HepG2 (cell line): ENCODE measurements around the gene ESR1. TPM values are rescaled to one million over a fixed set of nuclear protein-coding genes. Genes with fewer than 3 reads are reported as not detected.

ENCODE experiments used
- ATAC-seq: fragments of 200-7000 bp; cut with Tn5 transposase; 3 replicates; pipeline ENCODE4 v1.9.1; 2020; ENCODE audit warnings: mild to moderate bottlenecking, moderate library complexity
- BruUV-seq: library from RNA; stranded (reverse); fragments of 400-500 nt; replicated peaks from 2 replicates; lab custom pipeline; 2021; lab: Mats Ljungman, UMichigan
- CTCF ChIA-PET: fragments of 300-600 bp; formaldehyde crosslinking; extraction: SDS; loops from one replicate; lab custom pipeline; 2021; ENCODE audit warnings: low total read pairs, inconsistent platforms, low intra/inter-chr PET ratio; lab: Yijun Ruan, JAX
- POLR2A ChIA-PET: fragments of 350-600 bp; sonication (Branson Sonifier 250); formaldehyde crosslinking; loops from one replicate; lab custom pipeline; 2020; ENCODE audit warnings: antibody characterized with exemption, inconsistent platforms; lab: Yijun Ruan, JAX
- DNase-seq: peaks from one replicate; pipeline ENCODE4 v3.0.0-alpha.2; 2015; ENCODE audit warnings: low spot score
- FAIRE-seq: peaks from 3 replicates; lab custom pipeline; 2011; peaks lifted over from hg19 to GRCh38; lab: Jason Lieb, UNC
- H2AFZ ChIP-seq: one replicate; pipeline ENCODE4 v1.6.1; 2011; ENCODE audit warnings: low read length, inconsistent platforms
- H3K27ac ChIP-seq: fragments of 300-600 bp; 3 replicates; pipeline ENCODE4 v1.8.0; 2011; ENCODE audit warnings: mixed run types, mild to moderate bottlenecking, mixed read lengths, low read length, inconsistent platforms; ENCODE audit not compliant: insufficient read depth; ENCODE audit errors: extremely low read length
- H3K27me3 ChIP-seq, 2 experiments: fragments of 200-600 bp in 1 of 2; 2 replicates in 1 of 2; 3 replicates in 1 of 2; pipeline versions ENCODE4 v1.6.0 to v1.8.0; 2011; ENCODE audit warnings: low read length in 2 of 2, mild to moderate bottlenecking in 2 of 2, moderate library complexity in 2 of 2, inconsistent platforms in 1 of 2; ENCODE audit not compliant: insufficient read depth in 2 of 2, control insufficient read depth in 1 of 2
- H3K36me3 ChIP-seq, 2 experiments: fragments of 200-600 bp in 1 of 2; replicated peaks in 1 of 2; 2 replicates in 1 of 2; 3 replicates in 1 of 2; pipeline versions ENCODE4 v1.5.1 to v1.8.0; 2011; ENCODE audit warnings: low read length in 2 of 2, inconsistent platforms in 1 of 2; ENCODE audit not compliant: insufficient read depth in 2 of 2, control insufficient read depth in 1 of 2
- H3K4me1 ChIP-seq: 2 replicates; pipeline ENCODE4 v1.5.1; 2012; ENCODE audit warnings: low read length, inconsistent platforms; ENCODE audit not compliant: insufficient read depth
- H3K4me2 ChIP-seq: 2 replicates; pipeline ENCODE4 v1.6.0; 2011; ENCODE audit warnings: low read depth, low read length, inconsistent platforms
- H3K4me3 ChIP-seq, 3 experiments: fragments of 200-600 bp in 1 of 3; sonication (generic), shearing (Covaris generic) in 1 of 3; replicated peaks in 1 of 3; 2 replicates each; pipeline ENCODE4 v1.5.1; 2011 to 2016; ENCODE audit warnings: low read length in 3 of 3, inconsistent platforms in 2 of 3, low read depth in 2 of 3, mild to moderate bottlenecking in 2 of 3, control low read depth in 1 of 3, mixed read lengths in 1 of 3; ENCODE audit not compliant: insufficient read depth in 1 of 3
- H3K79me2 ChIP-seq: one replicate; pipeline ENCODE4 v1.6.1; 2011; ENCODE audit warnings: low read length, inconsistent platforms; ENCODE audit not compliant: insufficient read depth
- H3K9ac ChIP-seq: 2 replicates; pipeline ENCODE4 v1.6.0; 2011; ENCODE audit warnings: mild to moderate bottlenecking, low read depth, low read length, inconsistent platforms; ENCODE audit not compliant: insufficient read depth
- H3K9me3 ChIP-seq: 2 replicates; pipeline ENCODE4 v1.5.1; 2012; ENCODE audit warnings: mild to moderate bottlenecking, low read length
- H4K20me1 ChIP-seq: 2 replicates; pipeline ENCODE4 v1.6.0; 2011; ENCODE audit warnings: inconsistent platforms, mild to moderate bottlenecking, low read length, moderate library complexity; ENCODE audit not compliant: insufficient read depth
- ARNTL ChIP-seq: sonication (generic); formaldehyde crosslinking; IDR thresholded peaks from 2 replicates; pipeline ENCODE4 v1.4.0; 2020; ENCODE audit warnings: mild to moderate bottlenecking, missing genetic modification reagents
- CBX5 ChIP-seq: sonication (generic); formaldehyde crosslinking; IDR thresholded peaks from 2 replicates; pipeline ENCODE4 v1.4.0; 2020; ENCODE audit warnings: missing genetic modification reagents, borderline replicate concordance
- CREB1 ChIP-seq, 2 experiments: fragments of 450-650 bp in 1 of 2; IDR thresholded peaks; 2 replicates each; pipeline ENCODE4 v1.6.1; 2016 to 2017; ENCODE audit warnings: control low read depth in 1 of 2, mild to moderate bottlenecking in 1 of 2, missing compliant biosample characterization in 1 of 2, missing genetic modification characterization in 1 of 2
- ELF1 ChIP-seq: sonication (generic); formaldehyde crosslinking; IDR thresholded peaks from 2 replicates; pipeline ENCODE4 v1.4.0; 2020; ENCODE audit warnings: missing genetic modification reagents
- HNF4A ChIP-seq: sonication (generic); formaldehyde crosslinking; IDR thresholded peaks from 2 replicates; pipeline ENCODE4 v1.4.0; 2020; ENCODE audit warnings: missing genetic modification reagents
- KDM1A ChIP-seq: IDR thresholded peaks from 2 replicates; pipeline ENCODE4 v1.6.1; 2016; ENCODE audit warnings: missing compliant biosample characterization
- REL ChIP-seq: sonication (generic); formaldehyde crosslinking; conservative IDR thresholded peaks from 2 replicates; pipeline ENCODE4 v1.8.0; 2022; ENCODE audit warnings: mild to moderate bottlenecking, missing genetic modification reagents, moderate library complexity
- TEAD2 ChIP-seq: sonication (generic); formaldehyde crosslinking; IDR thresholded peaks from 2 replicates; pipeline ENCODE4 v1.9.0; 2021; ENCODE audit warnings: missing genetic modification reagents
- ZFX ChIP-seq: sonication (generic); formaldehyde crosslinking; IDR thresholded peaks from 2 replicates; pipeline ENCODE4 v1.4.0; 2020; ENCODE audit warnings: mild to moderate bottlenecking, low read depth, missing genetic modification reagents, moderate library complexity
- ZMAT3 ChIP-seq: sonication (generic); formaldehyde crosslinking; conservative IDR thresholded peaks from 2 replicates; pipeline ENCODE4 v1.7.0; 2021; ENCODE audit warnings: missing genetic modification reagents
- ZNF274 ChIP-seq: sonication (generic); formaldehyde crosslinking; IDR thresholded peaks from 2 replicates; pipeline ENCODE4 v1.5.1; 2020; ENCODE audit warnings: mild to moderate bottlenecking, missing genetic modification reagents
- ZNF567 ChIP-seq: sonication (generic); formaldehyde crosslinking; IDR thresholded peaks from 2 replicates; pipeline ENCODE4 v1.8.1; 2023; ENCODE audit warnings: mild to moderate bottlenecking, missing genetic modification reagents, borderline replicate concordance
- ZNF776 ChIP-seq: sonication (generic); formaldehyde crosslinking; IDR thresholded peaks from 2 replicates; pipeline ENCODE4 v1.4.0; 2020; ENCODE audit warnings: mild to moderate bottlenecking, missing genetic modification reagents
- ZNF792 ChIP-seq: IDR thresholded peaks from 2 replicates; pipeline ENCODE4 v1.6.1; 2016
- ZSCAN12 ChIP-seq: sonication (generic); formaldehyde crosslinking; IDR thresholded peaks from 2 replicates; pipeline ENCODE4 v1.9.0; 2021; ENCODE audit warnings: mild to moderate bottlenecking, missing genetic modification reagents
- WGBS: methylation state at CpG from one replicate; pipeline ENCODE4 v1.1.6; 2017; ENCODE audit warnings: low lambda C conversion rate; 5-methylcytosine and 5-hydroxymethylcytosine counted together
- in situ Hi-C: cut with HindIII; loops from 2 replicates; pipeline ENCODE4 v1.10.0; 2017; ENCODE audit warnings: low pct_unique_long_range_greater_than_20kb; ENCODE audit not compliant: extremely low pct_ligation_motif_present
- intact Hi-C: fragments of 100-400 bp; cut with micrococcal nuclease; formaldehyde crosslinking; loops from one replicate; pipeline ENCODE4 v1.10.0; 2022; ENCODE audit not compliant: unreplicated experiment
- polyA plus RNA-seq, 8 experiments: library from polyadenylated mRNA; depleted of rRNA in 3 of 8; stranded (reverse) in 7 of 8; unstranded in 1 of 8; fragments of >200 nt; fragmentation: Illumina TruSeq in 4 of 8; extraction: Trizol in 4 of 8; gene quantifications; 2 replicates each; pipeline versions ENCODE4 v1.2.1 to v1.2.3, GENCODE V29; 2011 to 2016; ENCODE audit warnings: low read depth in 4 of 8, missing spikeins in 1 of 8, mixed read lengths in 1 of 8; ENCODE audit not compliant: insufficient read depth in 1 of 8
- total RNA-seq, 5 experiments: library from RNA; depleted of rRNA; stranded (reverse); fragments of >200 nt; fragmentation: Illumina TruSeq; extraction: Trizol; gene quantifications; 2 replicates each; pipeline ENCODE4 v1.2.3, GENCODE V29; 2016; ENCODE audit warnings: low read depth in 1 of 5
- TF ChIP-seq, protein P1 (sequence below): sonication (generic); formaldehyde crosslinking; IDR thresholded peaks from 2 replicates; pipeline ENCODE4 v1.9.0; 2021; ENCODE audit warnings: missing genetic modification reagents, borderline replicate concordance
- TF ChIP-seq, protein P2 (sequence below): sonication (generic); formaldehyde crosslinking; IDR thresholded peaks from 2 replicates; pipeline ENCODE4 v1.4.0; 2020; ENCODE audit warnings: mild to moderate bottlenecking, missing genetic modification reagents
- TF ChIP-seq, protein P3 (sequence below): fragments of 450-650 bp; IDR thresholded peaks from 2 replicates; pipeline ENCODE4 v1.6.1; 2017
- TF ChIP-seq, protein P4 (sequence below): sonication (generic); formaldehyde crosslinking; IDR thresholded peaks from 2 replicates; pipeline ENCODE4 v1.5.0; 2020; ENCODE audit warnings: mild to moderate bottlenecking, missing genetic modification reagents
- TF ChIP-seq, protein P5 (sequence below): sonication (generic); formaldehyde crosslinking; IDR thresholded peaks from 2 replicates; pipeline ENCODE4 v1.8.1; 2023; ENCODE audit warnings: mild to moderate bottlenecking, missing genetic modification reagents, borderline replicate concordance

ESR1 gene
- total and polyA plus RNA-seq, 2 of the 13 experiments (the other 11 are each of a cell fraction or from before 2014, with no cell fraction given): not detected

DNA sequence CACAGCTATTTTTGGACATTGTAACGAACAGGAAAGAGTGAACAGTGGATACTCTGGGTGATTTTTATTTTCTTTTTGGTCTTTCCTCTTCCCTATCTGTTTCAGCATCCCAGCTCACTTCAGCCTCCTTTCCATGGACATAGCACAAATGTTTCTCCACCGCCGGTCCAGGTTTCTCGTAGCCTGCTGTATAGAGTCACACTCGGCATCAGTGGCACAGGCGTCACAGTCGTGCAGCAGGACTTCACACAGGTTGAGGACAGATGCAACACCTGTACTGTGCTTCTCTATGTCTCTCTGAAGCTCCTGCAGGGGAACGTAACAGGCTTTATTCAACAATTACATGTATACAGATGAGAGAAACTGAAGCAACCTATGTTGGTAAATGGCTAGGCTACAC is 348.3 kb downstream of the ESR1 start:
- no peak overlapping the region for H3K9ac ChIP-seq
- H3K9me3 ChIP-seq: no peaks in the 10 kb centered on the region
- POLR2A ChIA-PET: no interaction called here
- ATAC-seq: no peak
- TF ChIP-seq ELF1 (CRISPR knock-in tag): no peak
- TF ChIP-seq ZMAT3: no peak
- TF ChIP-seq KDM1A: no peak
- no peak for TF ChIP-seq ZNF776 (CRISPR knock-in tag)
- TF ChIP-seq, protein P1, sequence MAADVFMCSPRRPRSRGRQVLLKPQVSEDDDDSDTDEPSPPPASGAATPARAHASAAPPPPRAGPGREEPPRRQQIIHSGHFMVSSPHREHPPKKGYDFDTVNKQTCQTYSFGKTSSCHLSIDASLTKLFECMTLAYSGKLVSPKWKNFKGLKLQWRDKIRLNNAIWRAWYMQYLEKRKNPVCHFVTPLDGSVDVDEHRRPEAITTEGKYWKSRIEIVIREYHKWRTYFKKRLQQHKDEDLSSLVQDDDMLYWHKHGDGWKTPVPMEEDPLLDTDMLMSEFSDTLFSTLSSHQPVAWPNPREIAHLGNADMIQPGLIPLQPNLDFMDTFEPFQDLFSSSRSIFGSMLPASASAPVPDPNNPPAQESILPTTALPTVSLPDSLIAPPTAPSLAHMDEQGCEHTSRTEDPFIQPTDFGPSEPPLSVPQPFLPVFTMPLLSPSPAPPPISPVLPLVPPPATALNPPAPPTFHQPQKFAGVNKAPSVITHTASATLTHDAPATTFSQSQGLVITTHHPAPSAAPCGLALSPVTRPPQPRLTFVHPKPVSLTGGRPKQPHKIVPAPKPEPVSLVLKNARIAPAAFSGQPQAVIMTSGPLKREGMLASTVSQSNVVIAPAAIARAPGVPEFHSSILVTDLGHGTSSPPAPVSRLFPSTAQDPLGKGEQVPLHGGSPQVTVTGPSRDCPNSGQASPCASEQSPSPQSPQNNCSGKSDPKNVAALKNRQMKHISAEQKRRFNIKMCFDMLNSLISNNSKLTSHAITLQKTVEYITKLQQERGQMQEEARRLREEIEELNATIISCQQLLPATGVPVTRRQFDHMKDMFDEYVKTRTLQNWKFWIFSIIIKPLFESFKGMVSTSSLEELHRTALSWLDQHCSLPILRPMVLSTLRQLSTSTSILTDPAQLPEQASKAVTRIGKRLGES (CRISPR knock-in tag): no peak
- TF ChIP-seq TEAD2 (CRISPR knock-in tag): no peak
- no peak for TF ChIP-seq ZNF792 (CRISPR knock-in tag)
- no peak for TF ChIP-seq REL (CRISPR knock-in tag)
- TF ChIP-seq ZSCAN12 (CRISPR knock-in tag): no peak
- no peak for TF ChIP-seq HNF4A (CRISPR knock-in tag)
- TF ChIP-seq, protein P2, sequence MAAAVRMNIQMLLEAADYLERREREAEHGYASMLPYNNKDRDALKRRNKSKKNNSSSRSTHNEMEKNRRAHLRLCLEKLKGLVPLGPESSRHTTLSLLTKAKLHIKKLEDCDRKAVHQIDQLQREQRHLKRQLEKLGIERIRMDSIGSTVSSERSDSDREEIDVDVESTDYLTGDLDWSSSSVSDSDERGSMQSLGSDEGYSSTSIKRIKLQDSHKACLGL (CRISPR knock-in tag): no peak
- TF ChIP-seq ARNTL (CRISPR knock-in tag): no peak
- TF ChIP-seq, protein P3, sequence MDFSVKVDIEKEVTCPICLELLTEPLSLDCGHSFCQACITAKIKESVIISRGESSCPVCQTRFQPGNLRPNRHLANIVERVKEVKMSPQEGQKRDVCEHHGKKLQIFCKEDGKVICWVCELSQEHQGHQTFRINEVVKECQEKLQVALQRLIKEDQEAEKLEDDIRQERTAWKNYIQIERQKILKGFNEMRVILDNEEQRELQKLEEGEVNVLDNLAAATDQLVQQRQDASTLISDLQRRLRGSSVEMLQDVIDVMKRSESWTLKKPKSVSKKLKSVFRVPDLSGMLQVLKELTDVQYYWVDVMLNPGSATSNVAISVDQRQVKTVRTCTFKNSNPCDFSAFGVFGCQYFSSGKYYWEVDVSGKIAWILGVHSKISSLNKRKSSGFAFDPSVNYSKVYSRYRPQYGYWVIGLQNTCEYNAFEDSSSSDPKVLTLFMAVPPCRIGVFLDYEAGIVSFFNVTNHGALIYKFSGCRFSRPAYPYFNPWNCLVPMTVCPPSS: no peak
- TF ChIP-seq ZNF274 (CRISPR knock-in tag): no peak
- no peak for TF ChIP-seq ZFX (CRISPR knock-in tag)
- no peak for TF ChIP-seq CBX5 (CRISPR knock-in tag)
- no peak for TF ChIP-seq ZNF567
- TF ChIP-seq, protein P4, sequence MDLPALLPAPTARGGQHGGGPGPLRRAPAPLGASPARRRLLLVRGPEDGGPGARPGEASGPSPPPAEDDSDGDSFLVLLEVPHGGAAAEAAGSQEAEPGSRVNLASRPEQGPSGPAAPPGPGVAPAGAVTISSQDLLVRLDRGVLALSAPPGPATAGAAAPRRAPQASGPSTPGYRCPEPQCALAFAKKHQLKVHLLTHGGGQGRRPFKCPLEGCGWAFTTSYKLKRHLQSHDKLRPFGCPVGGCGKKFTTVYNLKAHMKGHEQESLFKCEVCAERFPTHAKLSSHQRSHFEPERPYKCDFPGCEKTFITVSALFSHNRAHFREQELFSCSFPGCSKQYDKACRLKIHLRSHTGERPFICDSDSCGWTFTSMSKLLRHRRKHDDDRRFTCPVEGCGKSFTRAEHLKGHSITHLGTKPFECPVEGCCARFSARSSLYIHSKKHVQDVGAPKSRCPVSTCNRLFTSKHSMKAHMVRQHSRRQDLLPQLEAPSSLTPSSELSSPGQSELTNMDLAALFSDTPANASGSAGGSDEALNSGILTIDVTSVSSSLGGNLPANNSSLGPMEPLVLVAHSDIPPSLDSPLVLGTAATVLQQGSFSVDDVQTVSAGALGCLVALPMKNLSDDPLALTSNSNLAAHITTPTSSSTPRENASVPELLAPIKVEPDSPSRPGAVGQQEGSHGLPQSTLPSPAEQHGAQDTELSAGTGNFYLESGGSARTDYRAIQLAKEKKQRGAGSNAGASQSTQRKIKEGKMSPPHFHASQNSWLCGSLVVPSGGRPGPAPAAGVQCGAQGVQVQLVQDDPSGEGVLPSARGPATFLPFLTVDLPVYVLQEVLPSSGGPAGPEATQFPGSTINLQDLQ (CRISPR knock-in tag): no peak
- no peak for TF ChIP-seq CREB1 (IDR thresholded peaks at IDR 0.05)
- no peak for TF ChIP-seq CREB1 (CRISPR knock-in tag; IDR thresholded peaks at IDR 0.05)
- TF ChIP-seq, protein P5, sequence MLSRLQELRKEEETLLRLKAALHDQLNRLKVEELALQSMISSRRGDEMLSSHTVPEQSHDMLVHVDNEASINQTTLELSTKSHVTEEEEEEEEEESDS: no peak
- TF ChIP-seq, all 625 proteins: peak for 0
- CTCF ChIA-PET: no interaction called here
- Histone ChIP-seq H3K27me3 (no peaks in the 10 kb centered on the region), H3K4me2 (no peak overlapping the region), H3K79me2 (no peaks in the 10 kb centered on the region), H3K4me1 (no peaks in the 10 kb centered on the region), H3K27ac (no peak overlapping the region), H3K36me3 (no peaks in the 10 kb centered on the region), H4K20me1 (no peaks in the 10 kb centered on the region), H3K4me3 (no peak overlapping the region), H2AFZ (no peak overlapping the region)
- DNase-seq (no peak), FAIRE-seq (no peak)
- BruUV-seq: no TSS peak
- intact Hi-C loops (no loop called here), in situ Hi-C loops (no loop called here)
- 83% methylated on average over 8 of the region's 8 CpGs for WGBS
